WERI-Rb-1 (cell line): ENCODE data around the gene RNF175.

ENCODE experiments used
- DNase-seq: peaks from one replicate; pipeline ENCODE4 v3.0.0-alpha.2; 2020
- H3K27ac ChIP-seq: fragments of 250-450 bp; sonication (Bioruptor Pico); 2 replicates; pipeline ENCODE4 v1.5.1; 2020; ENCODE audit warnings: mild to moderate bottlenecking, moderate library complexity
- H3K27me3 ChIP-seq: fragments of 250-450 bp; sonication (Bioruptor Pico); 2 replicates; pipeline ENCODE4 v1.5.1; 2021; ENCODE audit warnings: mild to moderate bottlenecking, low read depth, moderate library complexity; ENCODE audit not compliant: insufficient read depth, severe bottlenecking
- H3K36me3 ChIP-seq: fragments of 250-450 bp; sonication (Bioruptor Pico); 2 replicates; pipeline ENCODE4 v1.5.1; 2020; ENCODE audit warnings: mild to moderate bottlenecking, moderate library complexity
- H3K4me3 ChIP-seq: 2 replicates; pipeline ENCODE4 v1.5.1; 2011; ENCODE audit warnings: low read depth, mild to moderate bottlenecking, control low read depth, low read length
- H3K9me3 ChIP-seq: fragments of 250-450 bp; sonication (Bioruptor Pico); 2 replicates; pipeline ENCODE4 v1.5.1; 2021; ENCODE audit warnings: mild to moderate bottlenecking, moderate library complexity; ENCODE audit not compliant: severe bottlenecking
- TF ChIP-seq, protein P1 (sequence below): IDR thresholded peaks from 2 replicates; pipeline ENCODE4 v1.5.1; 2011; ENCODE audit warnings: low read depth, mild to moderate bottlenecking, control low read depth, inconsistent platforms, low read length

Gene RNF175

DNA sequence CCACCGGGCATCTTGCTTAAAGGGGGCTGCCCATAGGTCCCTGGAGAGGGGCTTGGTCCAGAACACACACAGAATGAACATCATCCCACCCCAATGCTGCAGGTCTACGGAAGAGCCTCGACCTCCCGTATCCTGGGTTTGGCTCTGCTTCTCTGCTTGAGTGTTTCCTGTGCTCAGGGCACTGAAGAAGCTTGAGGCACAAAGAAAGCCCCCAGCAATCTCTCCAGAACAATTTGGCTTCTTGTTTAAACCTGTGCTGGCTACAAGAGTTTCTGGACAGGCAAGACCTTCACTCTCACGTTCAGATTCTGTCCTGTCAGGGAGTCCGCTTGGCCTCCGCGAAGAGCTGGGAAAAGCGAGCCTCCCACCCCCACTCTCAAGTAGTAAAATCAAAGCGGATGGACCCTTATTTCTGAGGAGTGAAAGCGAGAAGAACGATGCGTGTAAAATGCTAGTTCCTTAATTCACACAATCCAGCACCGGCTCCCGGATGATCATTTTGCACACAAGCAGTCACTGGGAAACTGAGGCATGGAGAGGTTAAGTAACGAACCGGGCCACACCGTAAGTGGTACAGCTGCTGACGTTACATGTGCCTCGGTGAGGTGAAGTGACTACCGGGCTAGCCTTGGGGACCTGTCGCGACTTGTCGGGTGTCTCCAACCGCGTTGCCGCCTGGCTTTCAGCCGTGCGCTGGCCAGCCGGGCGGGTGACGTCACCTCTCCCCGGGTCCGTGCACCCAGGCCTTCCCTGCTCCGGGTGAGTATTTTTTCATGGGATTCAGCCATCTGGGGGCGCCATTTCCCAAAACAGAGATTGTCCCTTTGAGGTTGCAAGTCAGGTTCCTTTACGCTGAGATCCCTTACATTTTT is 32.2 kb upstream of the RNF175 start:
- no peaks in the 10 kb centered on the region for H3K36me3 ChIP-seq
- peak; percentile 76 for DNase-seq
- H3K27me3 ChIP-seq, result no peaks in the 10 kb centered on the region
- H3K27ac ChIP-seq, result no peak overlapping the region
- H3K9me3 ChIP-seq, result peaks cover 2% of the 10 kb centered on the region
- no peak overlapping the region for H3K4me3 ChIP-seq
- TF ChIP-seq, protein P1, sequence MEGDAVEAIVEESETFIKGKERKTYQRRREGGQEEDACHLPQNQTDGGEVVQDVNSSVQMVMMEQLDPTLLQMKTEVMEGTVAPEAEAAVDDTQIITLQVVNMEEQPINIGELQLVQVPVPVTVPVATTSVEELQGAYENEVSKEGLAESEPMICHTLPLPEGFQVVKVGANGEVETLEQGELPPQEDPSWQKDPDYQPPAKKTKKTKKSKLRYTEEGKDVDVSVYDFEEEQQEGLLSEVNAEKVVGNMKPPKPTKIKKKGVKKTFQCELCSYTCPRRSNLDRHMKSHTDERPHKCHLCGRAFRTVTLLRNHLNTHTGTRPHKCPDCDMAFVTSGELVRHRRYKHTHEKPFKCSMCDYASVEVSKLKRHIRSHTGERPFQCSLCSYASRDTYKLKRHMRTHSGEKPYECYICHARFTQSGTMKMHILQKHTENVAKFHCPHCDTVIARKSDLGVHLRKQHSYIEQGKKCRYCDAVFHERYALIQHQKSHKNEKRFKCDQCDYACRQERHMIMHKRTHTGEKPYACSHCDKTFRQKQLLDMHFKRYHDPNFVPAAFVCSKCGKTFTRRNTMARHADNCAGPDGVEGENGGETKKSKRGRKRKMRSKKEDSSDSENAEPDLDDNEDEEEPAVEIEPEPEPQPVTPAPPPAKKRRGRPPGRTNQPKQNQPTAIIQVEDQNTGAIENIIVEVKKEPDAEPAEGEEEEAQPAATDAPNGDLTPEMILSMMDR, result peak; percentile 68

DNA sequence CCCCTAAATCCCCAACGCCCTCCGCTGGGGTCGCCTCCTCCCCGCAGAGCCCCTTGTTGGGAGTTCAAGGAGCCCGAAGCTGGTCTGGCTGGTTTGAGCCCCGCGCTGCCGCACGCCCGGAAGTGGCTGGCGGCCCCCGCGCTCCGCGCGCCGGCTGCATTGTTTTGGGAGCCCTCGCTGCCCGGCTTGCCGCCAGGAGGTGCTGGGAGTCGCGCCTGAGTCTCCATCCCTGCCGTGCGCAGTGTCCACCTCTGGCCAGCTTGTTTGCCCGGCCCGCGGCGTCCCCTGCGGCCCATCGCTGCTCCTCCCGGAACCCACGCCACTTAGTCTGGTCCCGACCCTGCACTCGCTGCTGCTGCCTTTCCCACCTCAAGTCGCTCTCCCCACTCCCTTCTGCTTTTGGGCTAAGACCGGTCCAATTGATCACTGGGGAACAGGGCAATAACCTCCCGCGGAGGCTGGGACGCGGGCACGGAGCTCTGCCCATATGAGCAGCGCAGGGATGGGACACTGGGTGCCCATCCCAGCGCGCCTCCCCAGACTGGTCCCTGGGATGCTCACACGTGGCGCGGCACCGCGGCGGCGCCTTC is 31.2 kb upstream of the RNF175 start:
- H3K27ac ChIP-seq, result no peak overlapping the region
- H3K27me3 ChIP-seq, result no peaks in the 10 kb centered on the region
- no peak for DNase-seq
- H3K9me3 ChIP-seq, result peaks cover 2% of the 10 kb centered on the region
- H3K36me3 ChIP-seq, result no peaks in the 10 kb centered on the region
- H3K4me3 ChIP-seq, result no peak overlapping the region
- TF ChIP-seq, protein P1, result no peak

DNA sequence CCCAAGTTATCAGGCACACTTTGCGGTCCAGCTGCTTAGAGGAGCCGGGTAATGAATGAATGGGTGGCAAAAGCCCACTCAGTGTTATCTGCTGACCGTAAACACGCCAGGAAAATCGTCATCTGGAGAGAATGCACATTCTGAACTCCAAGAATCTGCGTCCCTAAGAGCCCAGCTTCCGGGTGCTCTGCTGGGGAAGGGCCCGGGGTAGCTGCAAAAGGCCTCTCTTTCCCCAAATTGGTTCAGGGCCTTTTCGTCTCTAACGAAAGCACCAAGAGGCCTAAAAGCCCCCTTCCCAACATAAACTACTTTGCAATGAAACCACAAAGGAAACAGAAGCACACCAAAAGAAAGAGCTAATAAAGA is 30.7 kb upstream of the RNF175 start:
- Histone ChIP-seq H3K4me3 (no peak overlapping the region), H3K36me3 (no peaks in the 10 kb centered on the region), H3K27me3 (no peaks in the 10 kb centered on the region), H3K27ac (no peak overlapping the region), H3K9me3 (peaks cover 2% of the 10 kb centered on the region)
- DNase-seq, result no peak
- TF ChIP-seq, protein P1, result no peak

DNA sequence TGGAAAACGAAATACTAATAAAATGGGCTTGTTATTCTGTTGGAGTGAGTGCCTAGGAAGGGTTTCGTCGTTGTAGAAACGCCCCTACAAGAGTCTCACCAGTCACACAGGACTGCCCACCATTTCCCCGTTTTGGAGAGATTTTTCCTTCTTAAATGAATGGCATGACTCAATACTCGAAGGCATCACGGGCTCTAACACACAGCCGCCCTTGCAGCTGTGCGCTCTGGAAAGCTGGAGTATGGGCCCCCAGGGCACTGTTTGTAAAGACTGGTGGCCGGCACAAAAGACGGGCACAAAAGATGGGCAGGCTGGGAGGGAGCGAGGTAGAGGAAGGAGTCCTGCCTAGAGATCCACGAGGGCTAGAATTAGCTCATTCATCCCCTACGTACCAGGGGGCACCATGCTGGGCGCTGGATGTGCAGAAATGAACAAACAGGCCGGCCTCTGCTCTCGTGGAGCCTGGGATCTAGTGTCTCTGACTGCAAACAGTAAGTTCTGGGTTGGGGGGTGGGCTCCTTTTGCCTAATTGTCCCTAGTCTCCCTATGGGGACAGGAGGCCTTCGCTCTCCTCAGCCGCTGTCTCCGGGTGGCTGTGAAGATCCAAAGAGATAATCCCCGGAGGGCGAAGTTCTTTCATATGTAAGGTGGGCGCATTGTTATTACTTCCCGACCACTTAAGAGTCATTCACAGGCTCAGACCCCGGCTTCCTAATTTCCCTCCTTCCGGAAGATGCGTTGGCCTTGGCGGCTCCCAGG is 30.1 kb upstream of the RNF175 start:
- TF ChIP-seq, protein P1, result no peak
- no peak for DNase-seq
- Histone ChIP-seq H3K27me3 (no peaks in the 10 kb centered on the region), H3K4me3 (no peak overlapping the region), H3K9me3 (peaks cover 2% of the 10 kb centered on the region), H3K36me3 (no peaks in the 10 kb centered on the region), H3K27ac (no peak overlapping the region)

DNA sequence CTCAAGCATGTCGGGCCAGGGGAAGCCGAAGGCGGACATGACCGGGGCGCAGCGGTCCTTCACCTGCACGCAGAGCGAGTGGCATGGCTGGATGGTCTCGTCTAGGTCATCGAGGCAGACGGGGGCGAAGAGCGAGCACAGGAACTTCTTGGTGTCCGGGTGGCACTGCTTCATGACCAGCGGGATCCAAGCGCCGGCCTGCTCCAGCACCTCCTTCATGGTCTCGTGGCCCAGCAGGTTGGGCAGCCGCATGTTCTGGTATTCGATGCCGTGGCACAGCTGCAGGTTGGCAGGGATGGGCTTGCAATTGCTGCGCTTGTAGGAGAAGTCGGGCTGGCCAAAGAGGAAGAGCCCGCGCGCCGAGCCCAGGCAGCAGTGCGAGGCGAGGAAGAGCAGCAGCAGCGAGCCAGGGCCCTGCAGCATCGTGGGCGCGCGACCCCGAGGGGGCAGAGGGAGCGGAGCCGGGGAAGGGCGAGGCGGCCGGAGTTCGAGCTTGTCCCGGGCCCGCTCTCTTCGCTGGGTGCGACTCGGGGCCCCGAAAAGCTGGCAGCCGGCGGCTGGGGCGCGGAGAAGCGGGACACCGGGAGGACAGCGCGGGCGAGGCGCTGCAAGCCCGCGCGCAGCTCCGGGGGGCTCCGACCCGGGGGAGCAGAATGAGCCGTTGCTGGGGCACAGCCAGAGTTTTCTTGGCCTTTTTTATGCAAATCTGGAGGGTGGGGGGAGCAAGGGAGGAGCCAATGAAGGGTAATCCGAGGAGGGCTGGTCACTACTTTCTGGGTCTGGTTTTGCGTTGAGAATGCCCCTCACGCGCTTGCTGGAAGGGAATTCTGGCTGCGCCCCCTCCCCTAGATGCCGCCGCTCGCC is 28.8 kb upstream of the RNF175 start, which contains the start of gene SFRP2:
TSS of gene SFRP2 (minus strand) at position 671 of the 864 bp plus-strand sequence. CDS start at position 423, 248 bp downstream.
- H3K4me3 ChIP-seq, result no peak within 1 kb of the TSS
- TF ChIP-seq, protein P1, result no peak
- peaks cover 2% of the 10 kb centered on the region for H3K9me3 ChIP-seq
- H3K27ac ChIP-seq, result no peak within 1 kb of the TSS
- DNase-seq, result no peak
- no peaks in the 10 kb centered on the region for H3K36me3 ChIP-seq
- no peaks in the 10 kb centered on the region for H3K27me3 ChIP-seq
